Progenitor cell of endocrine pancreas (in vitro differentiated cells): ENCODE data around the gene ARSA. TPM values are rescaled to one million over a fixed set of nuclear protein-coding genes. Genes with fewer than 3 reads are reported as not detected.

Source experiments
- DNase-seq: peaks from one replicate; pipeline ENCODE4 v3.0.0; 2021; ENCODE audit warnings: low spot score; ENCODE audit not compliant: unreplicated experiment
- H3K27ac Mint-ChIP-seq: 2 replicates; pipeline ENCODE4 v1.8.0; 2021; ENCODE audit warnings: mild to moderate bottlenecking, moderate library complexity, mixed read lengths
- H3K27me3 Mint-ChIP-seq: 2 replicates; pipeline ENCODE4 v1.8.0; 2021; ENCODE audit warnings: mixed read lengths
- H3K36me3 Mint-ChIP-seq: 2 replicates; pipeline ENCODE4 v1.8.0; 2022; ENCODE audit warnings: mixed read lengths; ENCODE audit not compliant: insufficient read depth
- H3K4me1 Mint-ChIP-seq: 2 replicates; pipeline ENCODE4 v1.8.0; 2021; ENCODE audit warnings: low read depth, mixed read lengths
- H3K4me3 Mint-ChIP-seq: 2 replicates; pipeline ENCODE4 v1.8.0; 2021; ENCODE audit warnings: low read depth, mild to moderate bottlenecking, moderate library complexity, mixed read lengths
- H3K9me3 Mint-ChIP-seq: 2 replicates; pipeline ENCODE4 v1.8.0; 2021; ENCODE audit warnings: low read depth, mixed read lengths
- total RNA-seq: library from RNA; stranded (reverse); gene quantifications from 2 replicates; pipeline ENCODE4 v1.2.1, GENCODE V29; 2021
- TF ChIP-seq, protein P1 (sequence below): fragments of 200-600 bp; sonication (generic); IDR thresholded peaks from one replicate; pipeline ENCODE4 v1.5.0; 2021; ENCODE audit warnings: antibody characterized with exemption, mild to moderate bottlenecking; ENCODE audit not compliant: unreplicated experiment

The ARSA gene
- total RNA-seq, 1 donor from 2014 or later, result 36.2 TPM

DNA sequence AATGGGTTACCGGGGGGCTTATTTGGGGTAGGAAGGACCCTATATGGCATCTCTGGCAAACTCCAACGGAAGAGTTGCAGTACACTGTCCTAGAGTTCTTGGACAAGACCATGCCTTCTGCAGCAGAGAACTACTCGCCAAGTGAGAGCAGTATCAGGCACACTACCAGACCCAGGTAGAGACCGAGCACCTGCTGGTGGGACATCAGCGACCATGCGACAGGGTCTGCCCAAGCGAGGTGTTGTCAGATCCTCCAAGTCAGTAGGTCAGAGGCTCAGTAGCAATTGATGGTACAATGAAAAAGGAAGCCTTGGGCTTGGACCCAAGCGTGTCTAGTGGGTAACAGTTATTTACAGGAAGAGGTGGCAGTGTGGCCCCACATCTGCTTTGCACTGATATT lies 42.2 kb downstream of the ARSA start:
- Mint-ChIP-seq H3K27ac (no peak overlapping the region), H3K9me3 (no peaks in the 10 kb centered on the region), H3K4me3 (no peak overlapping the region), H3K27me3 (peaks cover 12% of the 10 kb centered on the region), H3K4me1 (peaks cover 5% of the 10 kb centered on the region), H3K36me3 (no peaks in the 10 kb centered on the region)
- TF ChIP-seq, protein P1, sequence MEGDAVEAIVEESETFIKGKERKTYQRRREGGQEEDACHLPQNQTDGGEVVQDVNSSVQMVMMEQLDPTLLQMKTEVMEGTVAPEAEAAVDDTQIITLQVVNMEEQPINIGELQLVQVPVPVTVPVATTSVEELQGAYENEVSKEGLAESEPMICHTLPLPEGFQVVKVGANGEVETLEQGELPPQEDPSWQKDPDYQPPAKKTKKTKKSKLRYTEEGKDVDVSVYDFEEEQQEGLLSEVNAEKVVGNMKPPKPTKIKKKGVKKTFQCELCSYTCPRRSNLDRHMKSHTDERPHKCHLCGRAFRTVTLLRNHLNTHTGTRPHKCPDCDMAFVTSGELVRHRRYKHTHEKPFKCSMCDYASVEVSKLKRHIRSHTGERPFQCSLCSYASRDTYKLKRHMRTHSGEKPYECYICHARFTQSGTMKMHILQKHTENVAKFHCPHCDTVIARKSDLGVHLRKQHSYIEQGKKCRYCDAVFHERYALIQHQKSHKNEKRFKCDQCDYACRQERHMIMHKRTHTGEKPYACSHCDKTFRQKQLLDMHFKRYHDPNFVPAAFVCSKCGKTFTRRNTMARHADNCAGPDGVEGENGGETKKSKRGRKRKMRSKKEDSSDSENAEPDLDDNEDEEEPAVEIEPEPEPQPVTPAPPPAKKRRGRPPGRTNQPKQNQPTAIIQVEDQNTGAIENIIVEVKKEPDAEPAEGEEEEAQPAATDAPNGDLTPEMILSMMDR, result no peak
- no peak for DNase-seq

DNA sequence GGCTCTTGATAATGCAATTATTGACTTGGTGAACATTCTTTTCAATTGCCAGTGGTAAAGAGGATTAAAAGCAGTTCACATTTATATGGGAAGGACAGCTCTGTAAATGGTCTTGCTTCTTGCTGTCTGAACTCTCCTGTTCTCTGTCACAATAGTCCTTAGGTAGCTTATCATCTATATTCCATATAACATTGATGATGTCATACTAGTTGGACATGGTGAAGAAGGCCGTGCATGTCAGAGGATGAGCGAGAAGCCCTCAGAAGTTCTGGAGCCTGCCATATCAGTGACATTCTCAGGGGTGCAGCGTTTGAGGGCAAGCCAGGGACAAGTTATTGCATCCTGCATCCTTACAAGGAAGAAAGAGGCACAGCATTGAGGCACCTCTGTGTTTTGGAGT lies 42.7 kb downstream of the ARSA start:
- DNase-seq, result no peak
- Mint-ChIP-seq H3K4me3 (no peak overlapping the region), H3K9me3 (no peaks in the 10 kb centered on the region), H3K27ac (no peak overlapping the region), H3K4me1 (peaks cover 5% of the 10 kb centered on the region), H3K36me3 (no peaks in the 10 kb centered on the region), H3K27me3 (peaks cover 12% of the 10 kb centered on the region)
- TF ChIP-seq, protein P1, result no peak

DNA sequence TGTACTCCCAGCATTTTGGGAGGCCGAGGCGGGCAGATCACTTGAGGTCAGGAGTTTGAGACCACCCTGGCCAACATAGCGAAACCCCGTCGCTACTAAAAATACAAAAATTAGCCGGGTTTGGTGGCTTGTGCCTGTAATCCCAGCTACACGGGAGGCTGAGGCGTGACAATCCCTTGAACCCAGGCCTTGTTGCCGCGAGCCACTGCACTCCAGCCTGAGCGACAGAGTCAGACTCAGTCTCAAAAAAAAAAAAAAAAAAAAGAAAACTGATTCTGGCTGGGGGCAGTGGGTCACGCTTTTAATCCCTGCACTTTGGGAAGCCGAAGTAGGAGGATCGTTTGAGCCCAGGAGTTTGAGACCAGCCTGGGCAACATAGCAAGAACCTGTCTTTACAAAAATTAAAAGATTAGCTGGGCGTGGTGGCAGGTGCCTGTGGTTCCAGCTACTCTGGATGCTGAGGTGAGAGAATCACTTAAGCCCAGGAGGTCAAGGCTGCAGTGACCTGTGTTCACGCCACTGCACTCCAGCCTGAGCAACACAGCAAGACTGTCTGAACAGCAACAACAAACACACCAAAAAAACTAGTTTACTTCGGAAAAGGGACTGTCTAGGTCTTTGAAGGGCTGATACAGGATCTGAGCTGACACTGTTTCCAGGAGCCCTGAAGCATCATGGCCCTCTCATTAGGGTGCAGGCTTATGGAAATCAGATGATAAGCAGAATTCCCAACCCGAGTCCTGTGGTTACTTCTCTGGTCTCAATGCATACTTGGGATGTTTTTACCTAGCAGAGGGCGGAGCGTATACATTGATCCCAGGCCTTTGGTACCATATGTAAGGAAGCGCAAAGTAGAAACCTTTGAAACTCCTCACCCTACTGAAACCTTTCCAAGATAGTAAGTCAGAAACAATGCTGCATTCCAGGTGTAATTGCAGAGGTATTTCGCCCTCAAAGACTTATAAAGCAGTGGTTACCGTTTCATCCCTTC lies 43.6 kb downstream of the ARSA start:
- TF ChIP-seq, protein P1, result no peak
- DNase-seq, result no peak
- peak overlapping the region; percentile 77 for H3K4me3 Mint-ChIP-seq

DNA sequence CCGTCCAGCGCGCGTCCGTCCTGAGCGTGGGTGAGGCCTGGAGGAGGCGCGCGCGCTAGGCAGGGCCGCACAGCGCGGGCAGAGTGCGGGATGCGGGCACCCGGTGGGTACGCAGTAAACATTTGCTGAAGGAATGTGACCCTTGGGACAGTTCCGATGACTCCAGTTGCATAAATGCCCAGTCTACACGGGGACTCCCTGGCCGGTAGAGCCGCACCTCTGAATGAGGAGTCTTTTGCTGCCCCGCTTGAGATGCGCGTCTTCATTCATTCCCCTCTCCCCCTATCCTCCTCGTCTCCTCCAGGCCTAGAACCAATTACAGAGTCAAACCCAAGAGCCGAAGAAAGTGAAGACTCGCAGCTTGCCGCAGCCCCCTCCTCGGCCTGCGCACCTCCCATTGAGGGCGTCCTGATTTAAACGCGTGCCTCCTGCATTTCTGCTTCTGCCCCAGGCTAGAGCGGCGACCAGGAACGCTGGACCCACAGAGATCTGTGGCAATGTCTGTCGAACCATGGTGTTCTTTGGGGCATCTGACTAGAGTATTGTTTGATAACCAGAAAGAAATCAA lies 44.6 kb downstream of the ARSA start:
- H3K4me1 Mint-ChIP-seq, result peaks cover 5% of the 10 kb centered on the region
- H3K27ac Mint-ChIP-seq, result peak overlapping the region; percentile 77
- H3K27me3 Mint-ChIP-seq, result peaks cover 6% of the 10 kb centered on the region
- TF ChIP-seq, protein P1, result no peak
- H3K9me3 Mint-ChIP-seq, result no peaks in the 10 kb centered on the region
- H3K36me3 Mint-ChIP-seq, result peaks cover 3% of the 10 kb centered on the region
- no peak for DNase-seq
- peak overlapping the region; percentile 77 for H3K4me3 Mint-ChIP-seq

More for the DNA sequence above, 43.6 kb downstream of the ARSA start:
- Mint-ChIP-seq H3K27me3 (peaks cover 10% of the 10 kb centered on the region), H3K9me3 (no peaks in the 10 kb centered on the region), H3K27ac (no peak overlapping the region), H3K36me3 (peaks cover 3% of the 10 kb centered on the region), H3K4me1 (peaks cover 5% of the 10 kb centered on the region)

DNA sequence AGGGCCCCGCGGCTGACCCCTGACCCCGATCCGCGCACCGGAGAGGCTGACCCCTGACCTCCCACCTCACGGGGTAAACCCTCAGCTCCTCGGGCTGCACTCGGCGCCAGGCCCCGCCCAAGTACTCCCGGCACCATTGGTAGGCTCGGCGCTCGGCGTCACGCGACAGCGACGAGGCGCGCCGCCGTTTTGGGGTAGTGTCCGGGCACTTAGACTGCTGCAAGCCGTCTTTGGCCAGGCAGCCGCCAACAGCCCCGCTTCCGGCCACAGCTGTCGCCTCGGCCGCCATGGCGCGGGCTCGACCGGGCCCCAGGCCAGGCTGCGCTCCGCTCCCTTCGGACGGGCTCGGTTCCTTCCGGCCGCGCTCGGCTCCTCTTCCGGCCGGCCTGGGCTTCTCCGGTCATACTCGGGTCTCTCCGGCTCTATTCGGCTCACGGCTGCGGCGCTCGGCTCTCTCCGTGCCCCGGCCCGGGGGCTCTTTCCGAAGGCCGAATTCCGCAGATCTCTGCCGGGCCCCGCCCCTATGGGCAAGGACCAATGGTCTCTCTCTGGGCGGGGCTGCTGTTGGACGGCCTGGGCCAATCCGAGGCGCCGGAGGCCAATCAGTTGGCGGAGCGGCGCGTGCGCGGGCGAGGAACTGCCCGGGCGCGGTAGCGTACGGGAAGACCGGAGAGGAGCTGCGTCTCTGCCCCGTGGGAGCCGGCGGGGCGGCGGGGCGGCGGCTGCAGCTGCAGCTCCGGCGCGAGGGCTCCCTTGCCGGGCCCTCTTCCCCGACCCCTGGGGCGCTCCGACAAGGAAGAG lies 45.3 kb downstream of the ARSA start, which contains the start of gene CHKB:
Gene CHKB, minus strand, starts transcription at position 357 of the 801 bp plus-strand sequence. Its CDS starts 68 bp downstream, at position 289.
- Mint-ChIP-seq H3K4me3 (peak within 1 kb of the TSS; percentile 77), H3K27ac (peak within 1 kb of the TSS; percentile 95), H3K27me3 (peaks cover 6% of the 10 kb centered on the region), H3K4me1 (peaks cover 5% of the 10 kb centered on the region), H3K36me3 (peaks cover 3% of the 10 kb centered on the region), H3K9me3 (no peaks in the 10 kb centered on the region)
- TF ChIP-seq, protein P1, result no peak
- peak; percentile 98 for DNase-seq
